ENCODE measurements around the gene C20orf96.

C20orf96 gene

GRCh38 chr20:311609-312008, 21.1 kb upstream of the C20orf96 start:
- Histone ChIP-seq H3K27ac (no peak overlapping the region), H3K4me3 (ENCODE audit: low read depth, low read length) (no peak overlapping the region), H3K9ac (no peak overlapping the region), H3K4me1 (peaks cover 9% of the 10 kb centered on the region), H3K36me3 (ENCODE audit: control insufficient read depth, insufficient read depth, low read length) (no peaks in the 10 kb centered on the region), H3K9me3 (ENCODE audit: control insufficient read depth, low read length) (no peaks in the 10 kb centered on the region), H3K4me2 (ENCODE audit: low read length) (no peak overlapping the region), H3K27me3 (ENCODE audit: control insufficient read depth, insufficient read depth, low read length) (no peaks in the 10 kb centered on the region), H2AFZ (no peak overlapping the region), H3K79me2 (no peaks in the 10 kb centered on the region)
- no peak for TF ChIP-seq CTCF (IDR thresholded peaks at IDR 0.05)

- peak overlapping the region; percentile 91 for H3K27ac ChIP-seq
- H3K36me3 ChIP-seq (ENCODE audit: control insufficient read depth, insufficient read depth, low read length) = no peaks in the 10 kb centered on the region
- no peaks in the 10 kb centered on the region for H3K79me2 ChIP-seq
- H3K27me3 ChIP-seq (ENCODE audit: control insufficient read depth, insufficient read depth, low read length) = no peaks in the 10 kb centered on the region
- TF ChIP-seq CTCF (IDR thresholded peaks at IDR 0.05) = no peak
- no peaks in the 10 kb centered on the region for H3K9me3 ChIP-seq (ENCODE audit: control insufficient read depth, low read length)
- H2AFZ ChIP-seq = peak overlapping the region; percentile 67
- H3K4me1 ChIP-seq = peaks cover 9% of the 10 kb centered on the region
- H3K9ac ChIP-seq = no peak overlapping the region
- H3K4me2 ChIP-seq (ENCODE audit: low read length) = peak overlapping the region; percentile 97
- peak overlapping the region; percentile 86 for H3K4me3 ChIP-seq (ENCODE audit: low read depth, low read length)
Measured at GRCh38 chr20:310645-311044, 20.1 kb upstream of the C20orf96 start.

GRCh38 chr20:309841-310644, 19.5 kb upstream of the C20orf96 start:
- Histone ChIP-seq H2AFZ (peak overlapping the region; percentile 91), H3K9me3 (ENCODE audit: control insufficient read depth, low read length) (no peaks in the 10 kb centered on the region), H3K4me2 (ENCODE audit: low read length) (peak overlapping the region; percentile 97), H3K79me2 (peaks cover 1% of the 10 kb centered on the region), H3K27me3 (ENCODE audit: control insufficient read depth, insufficient read depth, low read length) (no peaks in the 10 kb centered on the region), H3K36me3 (ENCODE audit: control insufficient read depth, insufficient read depth, low read length) (no peaks in the 10 kb centered on the region), H3K9ac (peak overlapping the region; percentile 31), H3K27ac (peak overlapping the region; percentile 91), H3K4me3 (ENCODE audit: low read depth, low read length) (peak overlapping the region; percentile 86), H3K4me1 (peaks cover 9% of the 10 kb centered on the region)
- TF ChIP-seq CTCF (IDR thresholded peaks at IDR 0.05) = no peak

DNA sequence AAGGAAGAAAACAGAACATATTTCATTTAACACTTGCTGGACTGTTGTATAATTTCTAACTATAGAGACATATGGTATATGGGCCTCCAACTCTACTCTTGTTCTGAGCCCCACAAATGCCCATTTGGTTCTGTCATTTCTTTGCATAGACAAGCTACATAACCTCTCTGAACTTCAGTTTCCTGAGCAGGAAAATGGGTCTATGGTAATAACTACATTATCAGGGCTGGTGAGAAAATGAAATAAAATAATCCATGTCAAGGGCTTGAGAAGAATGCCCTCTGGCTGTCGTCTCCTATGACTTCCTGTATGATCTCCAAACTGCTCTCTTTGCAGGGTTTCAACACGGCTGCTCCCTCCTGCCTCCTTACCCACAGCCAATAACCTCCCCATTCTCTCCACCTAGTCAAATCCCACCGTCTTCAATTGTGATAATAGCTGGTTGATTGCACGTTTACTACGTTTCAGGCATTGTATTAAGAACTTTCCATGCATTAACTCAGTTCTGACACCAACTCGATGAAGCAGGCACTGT, 18.8 kb upstream of the C20orf96 start:
- Histone ChIP-seq H3K79me2 (peaks cover 2% of the 10 kb centered on the region), H3K9ac (peak overlapping the region; percentile 31), H3K36me3 (ENCODE audit: control insufficient read depth, insufficient read depth, low read length) (no peaks in the 10 kb centered on the region), H3K27ac (peak overlapping the region; percentile 91), H3K9me3 (ENCODE audit: control insufficient read depth, low read length) (no peaks in the 10 kb centered on the region), H3K4me1 (peaks cover 9% of the 10 kb centered on the region), H3K4me3 (ENCODE audit: low read depth, low read length) (peak overlapping the region; percentile 86), H3K27me3 (ENCODE audit: control insufficient read depth, insufficient read depth, low read length) (no peaks in the 10 kb centered on the region), H2AFZ (peak overlapping the region; percentile 91), H3K4me2 (ENCODE audit: low read length) (peak overlapping the region; percentile 97)
- TF ChIP-seq CTCF (IDR thresholded peaks at IDR 0.05) = no peak

Measured in parathyroid adenoma (tissue), 2 donors.